ENCODE measurements around the gene LMO7.

The LMO7 gene

DNA sequence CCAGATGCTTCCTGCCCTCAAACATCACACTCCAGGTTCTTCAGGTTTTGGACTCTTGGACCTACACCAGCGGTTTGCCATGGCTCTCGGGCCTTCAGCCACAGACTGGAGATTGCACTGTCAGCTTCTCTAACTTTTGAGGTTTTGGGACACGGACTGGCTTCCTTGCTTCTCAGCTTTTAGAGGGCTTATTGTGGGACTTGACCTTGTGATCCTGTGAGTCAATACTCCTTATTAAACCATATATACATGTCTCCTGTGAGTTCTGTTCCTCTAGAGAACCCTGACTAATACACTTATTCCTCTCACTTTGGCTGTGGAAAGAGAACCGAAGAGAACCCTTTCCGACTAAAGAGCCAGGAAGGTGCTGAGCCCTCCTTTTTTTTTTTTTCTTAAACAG lies 53.6 kb downstream of the LMO7 start:
- no peaks in the 10 kb centered on the region for H3K36me3 ChIP-seq (ENCODE audit: control insufficient read depth, insufficient read depth, low read length)
- no peak overlapping the region for H3K4me2 ChIP-seq (ENCODE audit: low read length)
- no peaks in the 10 kb centered on the region for H3K4me1 ChIP-seq
- H3K27ac ChIP-seq, result no peak overlapping the region
- TF ChIP-seq, protein P1, sequence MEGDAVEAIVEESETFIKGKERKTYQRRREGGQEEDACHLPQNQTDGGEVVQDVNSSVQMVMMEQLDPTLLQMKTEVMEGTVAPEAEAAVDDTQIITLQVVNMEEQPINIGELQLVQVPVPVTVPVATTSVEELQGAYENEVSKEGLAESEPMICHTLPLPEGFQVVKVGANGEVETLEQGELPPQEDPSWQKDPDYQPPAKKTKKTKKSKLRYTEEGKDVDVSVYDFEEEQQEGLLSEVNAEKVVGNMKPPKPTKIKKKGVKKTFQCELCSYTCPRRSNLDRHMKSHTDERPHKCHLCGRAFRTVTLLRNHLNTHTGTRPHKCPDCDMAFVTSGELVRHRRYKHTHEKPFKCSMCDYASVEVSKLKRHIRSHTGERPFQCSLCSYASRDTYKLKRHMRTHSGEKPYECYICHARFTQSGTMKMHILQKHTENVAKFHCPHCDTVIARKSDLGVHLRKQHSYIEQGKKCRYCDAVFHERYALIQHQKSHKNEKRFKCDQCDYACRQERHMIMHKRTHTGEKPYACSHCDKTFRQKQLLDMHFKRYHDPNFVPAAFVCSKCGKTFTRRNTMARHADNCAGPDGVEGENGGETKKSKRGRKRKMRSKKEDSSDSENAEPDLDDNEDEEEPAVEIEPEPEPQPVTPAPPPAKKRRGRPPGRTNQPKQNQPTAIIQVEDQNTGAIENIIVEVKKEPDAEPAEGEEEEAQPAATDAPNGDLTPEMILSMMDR (IDR thresholded peaks at IDR 0.05), result no peak
- H3K9ac ChIP-seq, result no peak overlapping the region
- H3K79me2 ChIP-seq, result no peaks in the 10 kb centered on the region
- H2AFZ ChIP-seq, result no peak overlapping the region
- no peaks in the 10 kb centered on the region for H3K9me3 ChIP-seq (ENCODE audit: control insufficient read depth, low read length)
- no peak overlapping the region for H3K4me3 ChIP-seq (ENCODE audit: low read depth, low read length)
- no peaks in the 10 kb centered on the region for H3K27me3 ChIP-seq (ENCODE audit: control insufficient read depth, insufficient read depth, low read length)

DNA sequence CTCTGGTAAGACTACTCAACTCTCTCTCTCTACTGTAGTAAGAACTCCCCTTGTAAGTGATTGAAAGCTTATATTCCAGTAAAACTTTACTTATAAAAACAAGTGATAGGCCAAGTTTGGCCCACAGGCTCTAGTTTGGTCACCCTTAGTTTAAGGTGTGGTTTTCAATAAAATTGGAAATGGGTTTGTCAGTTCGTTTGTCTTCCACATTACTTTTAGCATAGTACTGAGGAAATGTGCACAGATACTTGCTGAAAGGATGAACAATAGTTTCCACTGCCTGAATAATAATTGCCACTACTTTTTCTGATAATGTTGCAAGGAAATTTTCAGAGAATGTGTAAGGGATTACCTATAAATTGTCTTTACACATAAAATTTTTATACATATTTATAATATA lies 54.5 kb downstream of the LMO7 start:
- no peaks in the 10 kb centered on the region for H3K36me3 ChIP-seq (ENCODE audit: control insufficient read depth, insufficient read depth, low read length)
- no peak overlapping the region for H3K27ac ChIP-seq
- H3K4me1 ChIP-seq, result no peaks in the 10 kb centered on the region
- no peak overlapping the region for H3K4me3 ChIP-seq (ENCODE audit: low read depth, low read length)
- no peak overlapping the region for H3K4me2 ChIP-seq (ENCODE audit: low read length)
- TF ChIP-seq, protein P1 (IDR thresholded peaks at IDR 0.05), result no peak
- no peaks in the 10 kb centered on the region for H3K79me2 ChIP-seq
- H3K27me3 ChIP-seq (ENCODE audit: control insufficient read depth, insufficient read depth, low read length), result no peaks in the 10 kb centered on the region
- H3K9me3 ChIP-seq (ENCODE audit: control insufficient read depth, low read length), result no peaks in the 10 kb centered on the region
- H2AFZ ChIP-seq, result no peak overlapping the region
- no peak overlapping the region for H3K9ac ChIP-seq

DNA sequence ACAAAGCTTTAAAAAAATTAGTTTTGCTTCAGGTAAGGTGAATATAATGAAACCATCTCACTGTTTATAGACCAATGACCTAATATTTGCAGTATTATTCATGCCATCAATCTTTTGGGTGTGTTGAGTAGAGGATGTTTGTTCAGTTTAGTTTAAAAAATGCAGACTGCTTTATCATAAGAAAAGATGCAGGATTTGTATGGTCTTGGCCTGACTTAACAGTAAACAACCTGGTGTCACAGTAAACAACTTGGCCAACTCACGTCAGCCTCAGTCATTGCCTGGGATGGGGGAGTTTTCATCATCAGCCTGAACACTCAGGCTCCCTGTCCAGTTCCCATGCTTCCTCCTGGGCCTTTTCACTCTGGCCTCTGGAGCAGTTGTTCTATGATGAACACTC lies 55.1 kb downstream of the LMO7 start:
- no peak overlapping the region for H3K4me3 ChIP-seq (ENCODE audit: low read depth, low read length)
- H3K9ac ChIP-seq, result no peak overlapping the region
- H3K27ac ChIP-seq, result no peak overlapping the region
- no peak overlapping the region for H3K4me2 ChIP-seq (ENCODE audit: low read length)
- no peaks in the 10 kb centered on the region for H3K79me2 ChIP-seq
- H2AFZ ChIP-seq, result no peak overlapping the region
- no peaks in the 10 kb centered on the region for H3K9me3 ChIP-seq (ENCODE audit: control insufficient read depth, low read length)
- TF ChIP-seq, protein P1 (IDR thresholded peaks at IDR 0.05), result no peak
- no peaks in the 10 kb centered on the region for H3K27me3 ChIP-seq (ENCODE audit: control insufficient read depth, insufficient read depth, low read length)
- no peaks in the 10 kb centered on the region for H3K36me3 ChIP-seq (ENCODE audit: control insufficient read depth, insufficient read depth, low read length)
- no peaks in the 10 kb centered on the region for H3K4me1 ChIP-seq

GRCh38 chr13:75693227-75693626 lies 57.1 kb downstream of the LMO7 start:
- Histone ChIP-seq H2AFZ (no peak overlapping the region), H3K27me3 (ENCODE audit: control insufficient read depth, insufficient read depth, low read length) (no peaks in the 10 kb centered on the region), H3K4me2 (ENCODE audit: low read length) (no peak overlapping the region), H3K36me3 (ENCODE audit: control insufficient read depth, insufficient read depth, low read length) (no peaks in the 10 kb centered on the region), H3K4me3 (ENCODE audit: low read depth, low read length) (no peak overlapping the region), H3K79me2 (no peaks in the 10 kb centered on the region), H3K9me3 (ENCODE audit: control insufficient read depth, low read length) (no peaks in the 10 kb centered on the region), H3K27ac (no peak overlapping the region), H3K4me1 (no peaks in the 10 kb centered on the region), H3K9ac (no peak overlapping the region)
- TF ChIP-seq, protein P1 (IDR thresholded peaks at IDR 0.05), result no peak

DNA sequence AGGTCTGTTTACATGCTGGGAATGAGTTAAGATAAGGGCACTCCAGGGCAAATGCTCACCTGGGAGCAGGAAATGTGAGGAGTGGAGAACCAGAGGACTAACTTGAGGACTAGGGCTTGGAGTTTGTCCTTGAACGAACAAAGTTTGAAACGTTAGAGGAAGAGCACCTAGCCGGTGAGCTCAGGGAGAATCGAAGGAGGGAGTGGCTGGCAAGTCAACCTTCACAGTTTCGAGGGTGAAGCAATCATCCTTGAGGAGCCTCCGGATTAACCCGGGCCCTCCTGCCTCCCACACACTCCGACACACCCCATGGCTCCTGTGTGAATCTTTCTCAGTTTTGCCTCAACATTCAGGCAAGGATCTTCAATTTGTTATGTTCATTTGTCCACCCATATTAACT lies 58.6 kb downstream of the LMO7 start:
- no peak overlapping the region for H3K27ac ChIP-seq
- H3K36me3 ChIP-seq (ENCODE audit: control insufficient read depth, insufficient read depth, low read length), result no peaks in the 10 kb centered on the region
- no peaks in the 10 kb centered on the region for H3K79me2 ChIP-seq
- no peak overlapping the region for H3K4me2 ChIP-seq (ENCODE audit: low read length)
- no peaks in the 10 kb centered on the region for H3K27me3 ChIP-seq (ENCODE audit: control insufficient read depth, insufficient read depth, low read length)
- TF ChIP-seq, protein P1 (IDR thresholded peaks at IDR 0.05), result no peak
- H3K4me1 ChIP-seq, result no peaks in the 10 kb centered on the region
- H3K4me3 ChIP-seq (ENCODE audit: low read depth, low read length), result no peak overlapping the region
- H3K9ac ChIP-seq, result no peak overlapping the region
- no peak overlapping the region for H2AFZ ChIP-seq
- no peaks in the 10 kb centered on the region for H3K9me3 ChIP-seq (ENCODE audit: control insufficient read depth, low read length)

All from parathyroid adenoma (tissue), 2 donors.